ENCODE results near the gene OR8B2. TPM values are rescaled to one million over a fixed set of nuclear protein-coding genes. Genes with fewer than 3 reads are reported as not detected.

The OR8B2 gene
- total and polyA plus RNA-seq, 2 donors (not counting 1 experiment from before 2014, with no cell fraction given): not detected

Other genes with a start within 250 kb of the OR8B2 start
- gene OR10D3, start 201.2 kb downstream of the OR8B2 start, total RNA-seq: not detected in 2 replicates
- not detected in 2 replicates for gene OR10D3, start 201.2 kb downstream of the OR8B2 start, polyA plus RNA-seq
- gene OR8G1, start 143.4 kb downstream of the OR8B2 start, total RNA-seq: not detected in 2 replicates
- not detected in 2 replicates for gene OR8G1, start 143.4 kb downstream of the OR8B2 start, polyA plus RNA-seq
- gene OR8G5, start 128.1 kb downstream of the OR8B2 start, total RNA-seq: not detected in 2 replicates
- not detected in 2 replicates for gene OR8G5, start 128.1 kb downstream of the OR8B2 start, polyA plus RNA-seq
- gene OR8D1, start 70.5 kb downstream of the OR8B2 start, total RNA-seq: not detected in 2 replicates
- 0.12 TPM in 1 of 2 replicates, not detected in the other for gene OR8D1, start 70.5 kb downstream of the OR8B2 start, polyA plus RNA-seq
- not detected in 2 replicates for gene OR8D2, start 64.3 kb downstream of the OR8B2 start, total RNA-seq
- gene OR8D2, start 64.3 kb downstream of the OR8B2 start, polyA plus RNA-seq: not detected in 2 replicates
- not detected in 2 replicates for gene OR8B3, start 14.5 kb upstream of the OR8B2 start, total RNA-seq
- gene OR8B3, start 14.5 kb upstream of the OR8B2 start, polyA plus RNA-seq: not detected in 2 replicates
- not detected in 2 replicates for gene OR8B4, start 40.4 kb upstream of the OR8B2 start, total RNA-seq
- gene OR8B4, start 40.4 kb upstream of the OR8B2 start, polyA plus RNA-seq: not detected in 2 replicates
- gene OR8B8, start 61.2 kb upstream of the OR8B2 start, total RNA-seq: not detected in 2 replicates
- gene OR8B8, start 61.2 kb upstream of the OR8B2 start, polyA plus RNA-seq: not detected in 2 replicates
- not detected in 2 replicates for gene OR8B12, start 159.2 kb upstream of the OR8B2 start, total RNA-seq
- gene OR8B12, start 159.2 kb upstream of the OR8B2 start, polyA plus RNA-seq: not detected in 2 replicates
- gene OR8A1, start 185.5 kb upstream of the OR8B2 start, total RNA-seq: not detected in 2 replicates
- not detected in 2 replicates for gene OR8A1, start 185.5 kb upstream of the OR8B2 start, polyA plus RNA-seq
- not detected in 2 replicates for gene PANX3, start 226.9 kb upstream of the OR8B2 start, total RNA-seq
- not detected in 2 replicates for gene PANX3, start 226.9 kb upstream of the OR8B2 start, polyA plus RNA-seq
- 66.8 and 71.5 TPM in 2 replicates for gene TBRG1, start 238.4 kb upstream of the OR8B2 start, total RNA-seq
- gene TBRG1, start 238.4 kb upstream of the OR8B2 start, polyA plus RNA-seq: 68.2 and 69.6 TPM in 2 replicates

Data from B cell (primary cell).